ENCODE data around the gene DNAH9. TPM values are rescaled to one million over a fixed set of nuclear protein-coding genes. Genes with fewer than 3 reads are reported as not detected.
A peak's percentile ranks its signal among the peaks of the same experiment; 100 is the strongest.

Gene DNAH9
- total and polyA plus RNA-seq, 11 donors: 0.07 to 2.3 (median 0.49) TPM; not detected in 7

- DNase-seq (no peak), ATAC-seq (peak; percentile 55 to 82 (median 57))
- TF ChIP-seq POLR2A (IDR thresholded peaks at IDR 0.05): no peak
- TF ChIP-seq CTCF (IDR thresholded peaks at IDR 0.05): no peak
- Histone ChIP-seq H3K27ac (peak overlapping the region in 6 of 12 donors; percentile 0 to 67 (median 17)), H3K9me3 (no peaks in the 10 kb centered on the region), H3K27me3 (no peaks in the 10 kb centered on the region), H3K36me3 (no peaks in the 10 kb centered on the region), H3K4me1 (no peaks in the 10 kb centered on the region), H3K4me3 (no peak overlapping the region)
- 64 to 80% (median 74%) methylated on average over 11 of the region's 11 CpGs for WGBS, 4 donors
- intact Hi-C loops (cut with DNase I): no loop called here
Measured at GRCh38 chr17:11853321-11854151, 255.3 kb downstream of the DNAH9 start.

- 82 to 93% (median 88%) methylated on average over 1 of the region's 1 CpG for WGBS, 4 donors
- intact Hi-C loops (cut with DNase I): no loop called here
- H3K36me3 ChIP-seq: no peaks in the 10 kb centered on the region
- H3K4me3 ChIP-seq: no peak overlapping the region
- ATAC-seq: no peak
- no peaks in the 10 kb centered on the region for H3K4me1 ChIP-seq
- H3K27me3 ChIP-seq: no peaks in the 10 kb centered on the region
- H3K27ac ChIP-seq: no peak overlapping the region
- TF ChIP-seq CTCF (IDR thresholded peaks at IDR 0.05) (no peak), POLR2A (IDR thresholded peaks at IDR 0.05) (no peak)
- no peak for DNase-seq
- H3K9me3 ChIP-seq: no peaks in the 10 kb centered on the region
Measured at GRCh38 chr17:11855306-11855705, 257.0 kb downstream of the DNAH9 start.

DNA sequence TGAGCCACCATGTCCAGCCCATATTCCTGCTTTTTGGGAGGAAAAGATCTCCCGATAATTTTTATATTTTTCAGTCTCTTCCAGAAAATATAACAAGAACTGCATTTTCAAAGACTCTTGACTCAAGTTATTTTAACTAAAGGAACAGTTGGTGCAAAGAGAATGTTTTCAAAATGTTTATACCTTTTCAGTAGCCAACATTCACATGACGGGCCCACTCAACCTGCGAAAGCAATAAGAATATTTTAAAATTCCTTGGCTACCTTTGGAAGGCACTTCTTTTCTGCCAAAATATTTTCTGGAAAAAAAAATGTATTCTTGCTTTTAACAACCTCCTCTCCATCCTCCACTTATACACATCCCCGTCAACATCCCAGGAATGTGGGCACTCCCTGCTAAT, 258.7 kb downstream of the DNAH9 start:
- no peak overlapping the region for H3K27ac ChIP-seq
- no peak for TF ChIP-seq POLR2A (IDR thresholded peaks at IDR 0.05)
- H3K4me1 ChIP-seq: no peaks in the 10 kb centered on the region
- H3K27me3 ChIP-seq: no peaks in the 10 kb centered on the region
- no peaks in the 10 kb centered on the region for H3K9me3 ChIP-seq
- DNase-seq (no peak), ATAC-seq (no peak)
- no peaks in the 10 kb centered on the region for H3K36me3 ChIP-seq
- WGBS, 4 donors: 88 to 93% (median 92%) methylated on average over 4 of the region's 4 CpGs
- H3K4me3 ChIP-seq: no peak overlapping the region
- intact Hi-C loops (cut with DNase I): no loop called here

GRCh38 chr17:11869680-11870394, 271.6 kb downstream of the DNAH9 start:
- DNase-seq: no peak
- ATAC-seq: no peak
- 79 to 90% (median 81%) methylated on average over 8 of the region's 8 CpGs for WGBS, 4 donors
- peaks cover 0 to 5% (median 0%) of the 10 kb centered on the region in 9 donors for H3K27me3 ChIP-seq
- H3K4me1 ChIP-seq: no peaks in the 10 kb centered on the region
- H3K36me3 ChIP-seq: no peaks in the 10 kb centered on the region
- H3K4me3 ChIP-seq: no peak overlapping the region
- peaks cover 0 to 23% (median 3%) of the 10 kb centered on the region in 12 donors for H3K9me3 ChIP-seq
- intact Hi-C loops (cut with DNase I): no loop called here
- TF ChIP-seq POLR2A (IDR thresholded peaks at IDR 0.05) (no peak), CTCF (IDR thresholded peaks at IDR 0.05) (no peak)
- H3K27ac ChIP-seq: no peak overlapping the region
